IPS DF 19.7 (cell line): ENCODE measurements around the gene FAIM2.

Experiments
- DNase-seq: peaks from one replicate; pipeline ENCODE4 v3.0.0-alpha.2; 2013; ENCODE audit warnings: low read depth, low spot score

Gene FAIM2

DNA sequence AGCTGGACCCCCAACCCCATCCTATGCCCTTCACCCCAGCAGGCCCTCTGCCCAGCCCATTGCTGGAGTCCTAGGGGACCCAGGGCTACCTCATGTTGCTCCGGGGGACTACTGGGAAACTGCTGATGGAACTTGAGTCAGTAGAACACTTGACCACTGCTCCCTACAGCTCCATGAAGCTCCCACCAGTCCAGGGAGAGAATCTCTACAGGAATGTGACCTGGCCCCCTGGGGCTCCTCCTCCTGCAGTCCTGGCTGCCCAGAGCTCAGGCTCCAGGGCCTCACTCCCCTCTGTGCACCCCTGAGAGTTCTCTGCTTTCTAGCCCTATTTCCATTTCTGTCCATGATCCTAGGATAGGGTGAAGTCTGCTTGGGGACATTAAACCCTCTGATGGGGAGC lies 36.0 kb upstream of the FAIM2 start:
- no peak for DNase-seq

DNA sequence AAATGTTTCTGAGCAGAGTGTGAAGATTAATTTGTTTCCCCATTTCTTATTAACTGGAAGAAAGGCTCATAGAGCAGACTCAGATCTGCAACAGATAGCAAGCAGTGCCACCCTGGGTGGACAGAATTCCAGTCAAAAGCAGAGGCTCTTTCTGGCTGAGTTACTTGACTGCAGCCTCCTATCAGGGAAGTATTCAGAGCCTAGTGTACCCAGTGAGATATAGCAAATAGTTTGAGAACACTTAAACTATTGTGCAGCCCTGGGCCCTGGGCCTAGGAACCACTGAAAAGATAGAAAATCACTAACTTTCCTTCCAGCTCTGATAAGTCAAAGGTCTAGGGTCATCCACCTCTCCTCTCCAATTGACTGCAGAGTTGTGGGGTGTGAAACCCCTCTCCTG lies 35.6 kb upstream of the FAIM2 start:
- no peak for DNase-seq

DNA sequence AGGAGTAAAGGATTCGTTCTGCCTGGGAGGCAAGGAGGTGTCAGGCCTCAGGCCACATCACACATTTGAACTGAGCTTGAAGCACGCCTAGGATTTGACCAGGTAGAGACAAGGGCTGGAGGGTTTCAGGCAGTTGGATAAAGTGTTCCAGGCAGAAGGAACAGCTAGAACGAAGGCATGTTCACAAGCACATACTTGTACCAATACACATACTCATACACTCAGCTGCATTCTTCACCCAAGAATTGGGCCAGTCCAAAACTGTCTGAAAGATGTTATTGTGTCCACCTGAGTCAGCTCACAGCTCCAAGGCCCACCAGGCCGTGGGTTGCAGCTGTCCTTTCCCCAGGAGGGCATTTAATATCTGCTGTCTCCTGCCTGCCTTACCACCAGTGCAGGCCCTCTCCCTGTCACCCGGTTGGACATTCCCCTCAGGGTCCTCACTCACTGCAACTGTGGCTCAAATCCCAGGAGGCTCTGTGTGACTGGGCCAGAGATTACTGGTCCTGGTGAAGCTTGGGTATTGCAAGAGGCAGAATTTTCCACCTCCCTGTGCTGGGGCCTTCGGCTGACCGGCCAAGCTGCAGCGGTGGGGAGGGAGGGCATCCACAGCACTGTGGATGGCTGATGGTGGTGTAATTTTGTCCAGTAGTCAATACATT lies 34.1 kb upstream of the FAIM2 start:
- no peak for DNase-seq

DNA sequence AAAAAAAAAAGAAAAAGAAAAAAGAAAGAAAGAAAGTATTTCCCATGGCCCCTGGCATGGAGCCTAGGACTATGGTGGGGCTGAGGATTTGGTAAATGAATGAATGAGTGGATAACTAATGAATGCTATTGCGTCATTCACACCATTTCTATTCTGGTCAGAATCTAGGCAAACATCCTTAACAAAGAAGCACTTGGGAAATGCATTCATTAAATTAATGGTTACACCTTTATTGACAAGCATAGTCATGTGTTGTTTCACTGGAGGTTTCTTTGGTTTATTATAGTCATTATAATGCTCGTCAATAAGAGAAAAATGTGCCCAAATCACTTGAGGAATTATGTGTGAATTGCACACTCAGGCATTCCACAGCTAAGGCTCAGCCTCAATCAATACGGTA lies 33.2 kb upstream of the FAIM2 start:
- DNase-seq = no peak

DNA sequence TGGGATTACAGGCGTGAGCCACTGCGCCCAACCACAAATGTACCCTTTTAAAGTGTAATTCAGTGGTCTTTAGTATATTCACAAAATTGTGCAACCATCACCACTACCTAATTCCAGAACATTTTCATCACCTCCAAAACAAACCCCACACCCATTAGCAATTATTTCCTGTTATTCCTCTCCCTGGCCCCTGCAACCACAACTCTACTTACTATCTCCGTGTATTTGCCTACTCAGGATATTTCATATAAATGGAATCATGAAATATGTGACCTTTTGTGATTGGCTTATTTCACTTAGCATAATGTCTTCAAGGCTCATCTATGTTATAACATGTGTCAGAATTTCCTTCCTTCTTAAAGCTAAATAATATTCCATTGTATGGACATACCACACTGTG lies 30.8 kb upstream of the FAIM2 start:
- no peak for DNase-seq

DNA sequence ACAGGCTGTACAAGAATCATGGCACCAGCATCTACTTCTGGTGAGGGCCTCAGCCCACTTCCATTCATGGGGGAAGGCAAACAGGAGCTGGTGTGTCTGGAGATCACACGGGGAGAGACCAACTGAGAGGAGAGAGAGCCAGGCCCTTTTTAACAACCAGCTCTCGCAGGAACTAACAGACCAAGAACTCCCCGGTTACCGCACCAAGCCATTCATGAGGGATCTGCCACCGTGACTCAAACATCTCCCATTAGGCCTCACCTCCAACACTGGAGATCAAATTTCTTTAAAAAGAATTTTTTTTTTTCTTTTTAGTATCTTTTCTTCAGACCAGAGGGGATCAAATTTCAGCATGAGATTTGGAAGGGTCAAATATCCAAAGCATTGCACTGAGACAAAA lies 30.1 kb upstream of the FAIM2 start:
- no peak for DNase-seq

DNA sequence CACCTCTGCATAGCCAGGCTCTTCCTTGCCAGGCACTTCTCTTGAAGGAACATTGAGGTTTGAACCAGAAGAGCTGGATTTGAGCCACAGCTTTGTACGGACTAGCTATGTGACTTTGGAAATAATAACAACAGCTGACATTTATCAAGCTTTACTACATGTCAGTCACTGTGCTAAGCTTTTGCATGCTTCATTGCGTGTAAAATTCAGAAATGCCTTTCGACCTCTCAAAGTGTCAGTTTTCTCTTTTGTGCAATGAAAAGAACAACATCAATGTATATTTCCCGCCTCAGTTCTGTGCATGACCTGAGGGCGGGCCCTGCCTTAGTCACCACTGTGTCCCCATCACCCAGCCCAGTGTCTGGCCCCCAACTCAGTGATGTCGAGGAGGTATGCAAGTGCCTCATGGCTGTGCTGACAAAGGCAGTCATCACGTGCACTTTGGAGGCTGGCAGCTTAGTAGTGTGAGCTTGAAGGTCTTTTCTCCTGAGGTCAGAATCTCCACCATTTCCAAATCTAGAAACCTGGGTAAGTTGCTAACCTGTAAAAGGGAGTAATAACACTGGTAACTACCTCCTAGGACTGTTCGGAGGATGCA lies 28.9 kb upstream of the FAIM2 start:
- no peak for DNase-seq

DNA sequence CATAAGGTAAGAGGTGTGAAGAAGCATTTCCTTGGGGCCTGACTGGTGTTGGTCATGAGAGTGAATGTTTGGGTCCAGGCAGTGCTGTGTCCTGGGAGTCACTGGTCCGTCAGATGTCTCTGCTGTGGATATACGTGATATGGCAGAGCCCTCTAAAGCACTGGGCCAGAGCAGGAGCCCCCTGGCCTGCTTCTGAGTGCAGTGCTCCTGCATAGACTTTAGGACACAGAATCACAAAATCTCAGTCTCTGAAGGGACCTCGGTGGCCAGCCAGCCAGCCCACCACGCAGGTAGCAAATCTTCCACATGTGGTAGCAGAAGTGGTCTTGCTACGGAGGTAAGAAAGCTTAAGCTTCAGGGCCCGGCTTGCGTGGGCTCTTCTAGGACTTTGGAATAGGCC lies 28.3 kb upstream of the FAIM2 start:
- no peak for DNase-seq

DNA sequence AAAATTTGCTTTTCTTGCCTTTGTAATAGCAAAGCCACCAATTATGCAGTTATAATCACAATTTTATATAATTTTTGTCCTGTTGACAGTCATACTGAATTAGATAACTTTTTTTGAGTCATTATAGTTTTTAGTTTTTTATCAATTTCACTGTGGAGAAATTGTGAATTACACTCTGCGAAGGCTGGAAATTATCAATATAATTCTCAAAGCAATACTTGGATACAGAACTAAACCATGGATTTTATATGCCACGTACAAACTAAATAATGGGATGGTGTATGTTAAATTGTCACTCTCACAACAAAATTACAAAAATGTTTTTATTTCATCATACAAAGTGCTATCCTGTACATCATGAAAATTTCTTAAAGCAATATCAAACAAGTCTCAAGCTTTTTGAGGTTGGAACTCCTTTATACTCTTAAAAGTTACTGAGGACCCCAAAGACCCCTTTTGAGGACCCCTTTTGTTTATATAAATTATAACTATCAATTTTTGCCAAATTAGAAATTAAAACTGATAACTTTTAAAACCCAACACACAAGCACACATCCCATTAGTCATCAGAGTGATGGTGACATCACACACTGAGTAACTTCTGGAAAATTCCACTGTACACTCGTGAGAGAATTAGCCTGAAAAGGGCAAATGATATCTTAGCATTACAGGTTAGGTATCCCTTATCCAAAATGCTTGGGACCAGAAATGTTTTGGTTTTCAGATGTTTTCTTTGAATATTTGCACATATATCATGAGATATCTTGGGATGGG lies 27.0 kb upstream of the FAIM2 start:
- DNase-seq = no peak

DNA sequence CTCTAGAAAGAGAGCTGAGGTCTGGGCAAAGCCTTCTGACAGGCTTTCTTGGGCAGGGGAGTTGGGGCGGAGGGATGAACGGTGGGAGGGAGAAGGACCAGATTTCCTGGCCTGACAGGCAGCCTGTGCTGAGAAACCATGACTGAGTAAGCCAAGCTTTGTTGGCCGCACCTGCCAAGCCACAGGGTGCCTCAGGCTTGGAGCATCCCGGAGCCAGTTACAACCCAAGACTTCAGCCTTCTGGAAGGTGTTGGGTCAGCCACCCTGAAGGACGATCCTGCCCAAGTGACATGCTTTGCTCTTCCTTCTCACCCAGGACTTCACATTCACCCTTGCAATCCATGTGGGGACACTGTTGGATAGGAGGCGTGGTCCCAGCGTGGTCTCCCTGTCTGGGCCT lies 25.9 kb upstream of the FAIM2 start:
- no peak for DNase-seq

DNA sequence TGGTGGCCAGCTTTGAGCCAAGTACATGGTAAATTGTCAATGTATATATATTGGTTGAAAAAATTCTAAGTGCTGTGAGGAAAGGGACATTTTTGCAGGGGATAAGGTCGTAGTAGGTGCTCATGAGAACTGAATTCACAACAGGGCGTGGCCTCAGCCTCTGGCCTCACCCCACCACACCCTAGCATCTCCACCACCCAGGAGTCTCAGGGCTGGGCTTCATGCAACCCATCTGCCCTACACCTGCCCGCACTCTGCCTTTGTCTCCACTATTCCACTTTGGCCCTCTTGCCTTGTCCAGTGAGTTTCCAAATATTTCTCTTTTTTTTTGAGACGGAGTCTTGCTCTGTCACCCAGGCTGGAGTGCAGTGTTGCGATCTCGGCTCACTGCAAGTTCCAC lies 24.8 kb upstream of the FAIM2 start:
- DNase-seq = no peak

DNA sequence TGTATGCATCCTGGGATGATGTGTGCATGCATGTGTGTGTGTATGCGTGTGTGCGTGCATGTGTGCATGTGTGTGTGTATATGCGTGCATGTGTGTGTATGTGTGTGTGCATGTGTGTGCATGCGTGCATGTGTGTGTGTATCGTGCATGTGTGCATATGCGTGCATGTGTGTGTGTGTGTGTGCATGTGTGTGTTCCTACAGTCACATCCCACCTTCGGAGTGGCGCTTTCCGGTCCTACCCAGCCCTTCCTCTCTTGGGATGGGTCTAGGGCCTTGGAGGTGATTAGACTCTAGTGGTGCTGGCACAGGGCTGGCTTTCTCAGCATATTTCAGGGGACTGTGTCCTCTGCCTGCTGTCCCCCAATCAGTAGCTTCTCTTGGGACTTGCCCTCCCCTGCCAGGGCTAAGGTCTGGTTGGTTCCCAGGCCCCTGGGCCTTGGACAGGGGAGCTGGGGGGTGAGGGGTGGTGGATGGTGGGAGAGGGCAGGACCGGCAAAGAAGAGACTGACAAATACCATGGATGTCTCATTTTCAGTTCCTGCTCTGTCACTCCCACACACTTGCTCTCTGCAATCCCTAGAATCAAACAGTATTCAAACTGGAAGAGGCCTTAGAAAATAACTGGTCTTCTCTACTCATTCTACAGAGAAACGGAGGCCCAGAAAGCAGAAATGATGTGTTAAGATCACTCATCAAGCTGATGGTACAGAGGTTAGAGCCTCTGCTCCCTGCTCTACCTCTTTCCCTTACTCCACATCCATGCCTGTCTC lies 21.9 kb upstream of the FAIM2 start:
- DNase-seq = no peak

DNA sequence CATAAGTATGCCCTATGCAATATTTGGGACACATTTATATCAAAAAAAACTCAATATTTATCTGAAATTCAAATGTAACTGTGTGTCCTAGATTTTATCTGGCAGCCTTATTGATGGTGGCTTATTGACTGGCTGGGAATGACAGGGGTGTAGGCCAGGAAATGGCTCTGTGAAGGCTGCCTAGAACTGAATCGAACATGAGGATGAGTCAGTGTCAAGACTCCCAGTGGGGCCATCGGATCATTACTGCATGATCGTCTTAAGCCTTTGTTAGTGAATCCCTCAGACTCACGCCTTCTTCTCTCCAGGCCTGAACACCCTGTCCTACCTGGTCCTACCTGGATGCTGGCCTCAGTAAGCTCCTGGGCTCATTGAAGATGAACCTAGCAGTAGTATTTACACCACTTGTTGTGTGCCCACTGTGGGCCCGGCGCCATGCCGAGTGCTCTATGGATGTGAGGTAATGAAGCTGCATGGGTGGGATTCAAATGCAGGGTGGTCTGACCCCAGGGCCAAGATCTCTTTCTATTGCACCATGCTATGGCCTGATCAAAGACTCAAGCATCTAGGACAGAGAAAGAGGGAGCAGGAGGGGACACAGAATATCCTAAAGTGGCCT lies 21.0 kb upstream of the FAIM2 start:
- no peak for DNase-seq

DNA sequence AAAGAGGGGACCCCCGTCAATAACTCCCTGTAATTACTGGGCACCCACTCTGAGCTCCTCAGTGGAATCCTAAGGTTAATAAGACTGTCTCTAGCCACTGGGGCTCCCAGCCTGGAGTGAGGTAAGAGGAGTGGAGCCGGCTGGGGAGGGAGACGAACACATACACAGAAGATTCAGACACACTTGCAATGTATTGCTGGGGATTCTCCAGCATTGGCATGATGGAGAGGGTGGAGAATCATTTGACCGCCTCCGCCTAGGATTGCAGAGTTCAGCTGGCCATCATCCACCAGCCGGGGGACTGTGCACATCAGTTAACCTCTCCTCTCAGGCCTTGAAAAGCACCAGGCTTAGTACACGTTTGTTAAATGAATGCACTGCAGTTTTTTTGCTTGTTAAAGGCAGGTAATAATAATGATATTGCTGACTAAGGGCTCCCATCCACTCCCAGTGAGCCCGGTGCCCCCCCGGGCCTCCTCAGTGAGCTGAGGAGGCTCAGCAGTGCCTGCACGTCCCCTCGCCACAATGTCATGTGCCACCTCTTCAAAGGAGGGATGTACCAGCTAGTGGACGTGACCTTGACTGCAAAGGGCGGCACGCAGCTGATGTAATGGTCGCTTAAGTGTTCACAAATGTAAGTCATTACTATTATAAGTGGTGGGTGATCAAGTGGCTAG lies 20.3 kb upstream of the FAIM2 start:
- no peak for DNase-seq

DNA sequence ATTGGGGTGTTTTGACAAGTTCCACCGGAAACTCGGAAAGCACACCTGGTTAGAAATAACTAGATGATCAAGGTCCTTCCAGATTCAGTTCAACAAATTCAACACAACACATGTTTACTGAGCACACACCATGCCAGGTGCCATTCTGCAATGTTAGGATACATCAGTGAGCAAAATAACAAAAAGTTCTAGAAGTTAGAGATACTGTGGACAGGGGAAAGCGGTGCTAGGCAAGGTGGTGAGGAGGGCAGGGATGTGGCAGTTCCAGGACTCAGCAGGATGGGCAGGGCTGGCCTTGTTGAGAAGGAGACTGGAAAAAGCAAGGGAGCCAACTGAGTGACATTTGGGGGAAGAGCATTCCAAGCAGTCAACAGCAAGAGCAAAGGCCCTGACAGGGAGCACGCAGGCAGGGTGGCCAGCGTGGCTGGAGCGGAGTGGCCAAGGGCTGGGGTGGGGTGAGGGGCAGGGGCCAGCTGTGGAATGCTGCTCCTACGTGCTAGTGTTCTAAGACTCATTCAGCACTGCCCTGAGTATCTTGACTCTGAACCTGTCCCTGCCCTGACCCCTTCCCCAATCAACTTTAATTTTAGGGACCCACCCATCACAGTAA lies 19.4 kb upstream of the FAIM2 start:
- no peak for DNase-seq

DNA sequence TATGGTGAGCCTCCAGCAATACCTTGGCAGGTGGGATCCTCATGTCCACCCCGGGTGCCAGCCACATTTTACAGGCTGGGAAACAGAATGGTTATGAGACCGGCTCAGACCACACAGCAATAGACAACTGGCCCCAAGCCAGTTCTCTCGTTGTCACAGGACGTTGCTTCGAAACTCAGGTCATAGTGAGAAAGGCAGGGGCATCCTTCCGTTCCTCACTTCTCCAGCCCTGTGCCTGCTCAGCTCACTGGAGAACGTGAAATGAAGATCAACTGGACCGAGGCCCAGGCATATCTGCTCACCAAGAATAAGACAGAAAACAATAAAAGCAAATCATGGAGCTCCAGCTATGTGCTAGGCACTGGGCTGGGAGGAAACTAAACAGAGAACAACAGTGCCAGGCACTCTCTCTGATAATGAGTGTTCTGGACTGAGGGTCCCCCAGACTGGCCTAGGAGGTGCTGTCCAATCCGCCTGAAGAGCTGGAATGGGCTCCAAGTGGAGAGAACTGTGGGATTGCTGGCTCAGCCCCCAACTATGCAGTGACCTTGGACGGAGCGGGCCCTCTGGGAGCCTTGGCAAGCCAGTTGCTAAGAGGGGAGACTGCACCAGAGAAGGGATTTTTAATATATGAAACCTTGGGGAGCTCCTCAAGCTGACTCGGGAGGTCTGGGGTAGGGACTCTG lies 18.8 kb upstream of the FAIM2 start:
- no peak for DNase-seq

DNA sequence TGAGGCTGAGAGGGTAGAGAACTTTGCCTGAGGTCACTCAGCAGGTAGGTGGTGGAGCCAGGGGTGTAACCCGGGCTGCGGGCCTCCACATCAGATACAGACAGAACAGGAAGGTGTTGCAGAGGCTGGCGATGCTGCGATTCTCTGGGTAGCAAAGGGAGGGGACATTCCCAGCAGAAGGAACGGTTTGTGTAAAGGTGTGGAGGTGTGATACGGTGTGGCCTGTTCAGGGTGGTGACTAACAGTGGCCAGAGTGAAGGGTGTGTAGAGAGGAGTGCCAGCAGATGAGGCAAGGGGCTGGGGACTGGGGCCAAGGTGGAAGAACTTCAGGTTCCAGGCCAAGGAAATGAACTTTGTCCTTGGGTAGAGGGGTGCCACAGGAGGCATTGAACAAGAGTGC lies 18.2 kb upstream of the FAIM2 start:
- no peak for DNase-seq

DNA sequence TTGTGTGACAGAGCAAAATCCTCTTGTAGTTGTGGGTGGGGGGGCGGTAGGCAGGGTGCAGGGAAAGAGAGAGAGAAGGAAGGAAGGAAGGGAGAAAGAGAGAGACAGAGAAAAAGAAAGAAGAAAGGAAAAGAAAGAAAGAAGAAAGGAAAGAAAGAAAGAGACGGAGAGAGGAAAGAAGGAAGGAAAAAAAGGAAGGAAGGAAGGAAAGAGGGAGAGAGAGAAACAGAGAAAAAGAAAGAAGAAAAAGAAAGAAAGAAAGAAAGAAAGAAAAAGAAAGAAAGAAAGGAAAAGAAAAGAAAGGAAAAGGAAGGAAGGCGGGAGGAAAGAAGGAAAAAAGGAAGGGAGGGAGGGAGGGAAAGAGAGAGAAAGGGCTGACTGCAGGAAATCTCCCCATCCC lies 17.6 kb upstream of the FAIM2 start:
- no peak for DNase-seq

DNA sequence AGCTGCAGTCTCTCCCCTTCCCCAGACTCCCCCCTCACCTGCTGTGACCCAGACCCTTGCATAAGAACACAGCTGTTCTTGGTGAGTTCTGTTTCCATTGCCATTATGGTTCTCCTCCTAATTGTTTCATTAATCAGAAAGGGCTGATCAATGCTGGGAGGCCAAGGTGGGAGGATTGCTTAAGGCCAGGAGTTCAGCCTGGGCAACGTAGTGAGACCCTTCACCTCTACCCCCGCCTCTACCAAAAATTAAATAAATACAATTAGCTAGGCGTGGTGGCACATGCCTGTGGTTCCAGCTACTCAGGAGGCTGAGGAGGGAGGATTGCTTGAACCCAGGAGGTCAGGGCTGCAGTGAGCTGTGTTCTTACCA lies 17.2 kb upstream of the FAIM2 start:
- no peak for DNase-seq

DNA sequence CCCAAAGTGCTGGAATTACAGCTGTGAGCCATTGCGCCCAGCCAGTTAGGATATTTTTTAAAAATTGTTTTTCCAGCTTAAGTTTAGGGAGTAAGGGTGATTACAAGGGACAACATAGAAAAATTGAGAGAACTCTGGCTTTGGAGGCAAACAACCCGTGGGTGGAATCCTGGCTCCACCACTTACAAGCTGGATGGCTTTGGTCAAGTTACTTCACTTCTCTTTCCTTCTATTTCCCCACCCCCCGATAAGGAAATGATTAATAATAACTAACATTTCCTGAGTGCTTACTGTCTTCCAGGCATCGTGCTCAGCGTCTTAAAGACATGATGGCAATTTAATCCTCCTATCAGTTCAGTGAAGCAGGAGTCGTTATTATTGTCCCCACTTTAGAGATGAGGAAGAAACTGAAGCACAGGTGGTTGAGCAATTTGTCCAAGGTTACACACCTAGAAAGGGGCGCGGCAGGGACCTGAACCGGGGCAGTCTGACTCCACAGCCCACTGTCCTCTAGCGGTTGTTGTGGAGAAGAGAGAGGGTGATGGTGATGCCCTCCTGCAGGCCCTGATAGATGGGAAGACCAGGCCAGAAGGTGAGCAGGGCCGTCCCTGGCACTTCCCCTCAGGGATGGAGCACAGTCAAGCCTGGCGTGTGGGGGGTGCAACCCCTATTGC lies 16.7 kb upstream of the FAIM2 start:
- DNase-seq = no peak
